Measurements from ENCODE around the gene PDE4D. TPM values are rescaled to one million over a fixed set of nuclear protein-coding genes. Genes with fewer than 3 reads are reported as not detected.

The PDE4D gene
- total RNA-seq, 2 experiments from 2014 or later, result 0.50 to 0.51 TPM

GRCh38 chr5:59091965-59092364 lies 801.6 kb downstream of the PDE4D start:
- Histone ChIP-seq H3K27ac (ENCODE audit: low read depth, low read length, poor library complexity, severe bottlenecking) (no peak overlapping the region), H3K9me3 (ENCODE audit: low read length) (no peaks in the 10 kb centered on the region), H3K79me2 (ENCODE audit: insufficient read depth, low read depth, low read length) (no peaks in the 10 kb centered on the region), H3K9me2 (ENCODE audit: insufficient read depth, low read length) (no peaks in the 10 kb centered on the region), H4K20me1 (ENCODE audit: insufficient read depth, low read length) (no peaks in the 10 kb centered on the region), H3K4me2 (ENCODE audit: low read length) (no peak overlapping the region), H3K36me3 (ENCODE audit: insufficient read depth, low read length) (no peaks in the 10 kb centered on the region), H3K4me1 (ENCODE audit: insufficient read depth, low read length, poor library complexity, severe bottlenecking) (no peaks in the 10 kb centered on the region), H2AFZ (ENCODE audit: low read length) (no peak overlapping the region), H3K4me3 (ENCODE audit: low read depth, low read length, poor library complexity, severe bottlenecking) (no peak overlapping the region)
- POLR2A ChIA-PET, result no interaction called here
- CTCF ChIA-PET (ENCODE audit: unreplicated experiment), result no interaction called here
- intact Hi-C loops (cut with micrococcal nuclease; ENCODE audit: unreplicated experiment), result no loop called here
- DNase-seq (ENCODE audit: low spot score), result no peak
- no TSS peak for BruUV-seq (replicated peaks)
- TF ChIP-seq EZH2phosphoT487 (IDR thresholded peaks at IDR 0.05; ENCODE audit: borderline replicate concordance, low read depth, low read length) (no peak), CTCF (conservative IDR thresholded peaks at IDR 0.05; ENCODE audit: low read length) (no peak)

GRCh38 chr5:59090323-59090722 lies 803.2 kb downstream of the PDE4D start:
- ChIA-PET CTCF (ENCODE audit: unreplicated experiment) (no interaction called here), POLR2A (no interaction called here)
- H3K4me2 ChIP-seq (ENCODE audit: low read length), result no peak overlapping the region
- BruUV-seq (replicated peaks), result no TSS peak
- H3K27ac ChIP-seq (ENCODE audit: low read depth, low read length, poor library complexity, severe bottlenecking), result no peak overlapping the region
- H3K9me2 ChIP-seq (ENCODE audit: insufficient read depth, low read length), result no peaks in the 10 kb centered on the region
- H3K9me3 ChIP-seq (ENCODE audit: low read length), result no peaks in the 10 kb centered on the region
- no peaks in the 10 kb centered on the region for H3K4me1 ChIP-seq (ENCODE audit: insufficient read depth, low read length, poor library complexity, severe bottlenecking)
- TF ChIP-seq EZH2phosphoT487 (IDR thresholded peaks at IDR 0.05; ENCODE audit: borderline replicate concordance, low read depth, low read length), result no peak
- no peak for TF ChIP-seq CTCF (conservative IDR thresholded peaks at IDR 0.05; ENCODE audit: low read length)
- H3K36me3 ChIP-seq (ENCODE audit: insufficient read depth, low read length), result no peaks in the 10 kb centered on the region
- no peaks in the 10 kb centered on the region for H3K79me2 ChIP-seq (ENCODE audit: insufficient read depth, low read depth, low read length)
- no peak for DNase-seq (ENCODE audit: low spot score)
- no peak overlapping the region for H3K4me3 ChIP-seq (ENCODE audit: low read depth, low read length, poor library complexity, severe bottlenecking)
- intact Hi-C loops (cut with micrococcal nuclease; ENCODE audit: unreplicated experiment), result no loop called here
- H4K20me1 ChIP-seq (ENCODE audit: insufficient read depth, low read length), result no peaks in the 10 kb centered on the region
- H2AFZ ChIP-seq (ENCODE audit: low read length), result no peak overlapping the region

GRCh38 chr5:59089767-59090166 lies 803.8 kb downstream of the PDE4D start:
- Histone ChIP-seq H4K20me1 (ENCODE audit: insufficient read depth, low read length) (no peaks in the 10 kb centered on the region), H3K4me3 (ENCODE audit: low read depth, low read length, poor library complexity, severe bottlenecking) (no peak overlapping the region), H3K9me3 (ENCODE audit: low read length) (no peaks in the 10 kb centered on the region), H3K4me2 (ENCODE audit: low read length) (no peak overlapping the region), H3K36me3 (ENCODE audit: insufficient read depth, low read length) (no peaks in the 10 kb centered on the region), H3K27ac (ENCODE audit: low read depth, low read length, poor library complexity, severe bottlenecking) (no peak overlapping the region), H3K79me2 (ENCODE audit: insufficient read depth, low read depth, low read length) (no peaks in the 10 kb centered on the region), H3K4me1 (ENCODE audit: insufficient read depth, low read length, poor library complexity, severe bottlenecking) (no peaks in the 10 kb centered on the region), H3K9me2 (ENCODE audit: insufficient read depth, low read length) (no peaks in the 10 kb centered on the region), H2AFZ (ENCODE audit: low read length) (no peak overlapping the region)
- DNase-seq (ENCODE audit: low spot score), result no peak
- TF ChIP-seq EZH2phosphoT487 (IDR thresholded peaks at IDR 0.05; ENCODE audit: borderline replicate concordance, low read depth, low read length) (no peak), CTCF (conservative IDR thresholded peaks at IDR 0.05; ENCODE audit: low read length) (no peak)
- ChIA-PET POLR2A (no interaction called here), CTCF (ENCODE audit: unreplicated experiment) (no interaction called here)
- no TSS peak for BruUV-seq (replicated peaks)
- intact Hi-C loops (cut with micrococcal nuclease; ENCODE audit: unreplicated experiment), result no loop called here
